DMS53 treated with DMSO at 0.1 percent for 48 hours (cell line): ENCODE measurements around the gene CD226.
"Not testable (repeated sequence)": the region's sequence is repeated elsewhere in the genome, so short reads cannot be mapped to it uniquely, and the experiment has no call there.

Source experiments
- DNase-seq: peaks from one replicate; lab custom pipeline; 2025; ENCODE audit not compliant: unreplicated experiment; lab: John Stamatoyannopoulos, UW

CD226 gene

DNA sequence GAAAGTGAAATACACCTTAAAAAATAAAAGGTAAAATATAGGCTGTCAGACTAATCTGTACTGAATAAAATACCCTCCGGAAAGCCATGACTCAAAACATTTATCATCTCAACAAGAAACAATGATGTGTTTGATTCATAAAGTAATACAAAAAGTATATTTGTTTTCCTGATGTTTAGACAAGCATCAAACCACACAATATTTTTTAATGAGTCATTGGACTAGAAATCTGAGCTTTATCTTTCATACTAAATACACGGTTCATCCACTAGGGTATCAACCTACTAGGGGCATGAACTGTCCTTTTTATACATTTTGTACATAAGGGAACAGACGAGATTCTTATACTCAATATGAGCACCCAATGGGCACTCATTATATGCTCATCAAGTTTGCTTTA, 31.3 kb downstream of the CD226 start:
- peak; percentile 6 for DNase-seq

DNA sequence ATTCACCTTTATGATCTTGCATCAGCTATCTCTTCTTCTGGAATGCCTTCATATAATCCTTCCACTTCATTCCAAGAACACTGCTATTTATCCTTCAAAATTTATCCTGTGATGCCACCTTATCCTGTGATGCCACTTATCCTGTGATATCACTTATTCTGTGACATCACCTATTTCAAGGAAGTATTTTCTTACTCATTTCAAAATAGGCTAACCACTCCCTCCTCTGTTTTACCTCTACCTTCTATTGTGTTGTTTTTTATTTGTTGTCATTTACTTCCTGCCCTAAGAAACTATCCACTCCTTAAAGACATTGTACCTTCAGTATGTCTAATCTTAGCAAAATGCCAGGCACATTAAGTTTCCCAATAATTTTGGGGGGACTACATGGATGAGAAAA, 38.8 kb downstream of the CD226 start:
- no peak for DNase-seq

DNA sequence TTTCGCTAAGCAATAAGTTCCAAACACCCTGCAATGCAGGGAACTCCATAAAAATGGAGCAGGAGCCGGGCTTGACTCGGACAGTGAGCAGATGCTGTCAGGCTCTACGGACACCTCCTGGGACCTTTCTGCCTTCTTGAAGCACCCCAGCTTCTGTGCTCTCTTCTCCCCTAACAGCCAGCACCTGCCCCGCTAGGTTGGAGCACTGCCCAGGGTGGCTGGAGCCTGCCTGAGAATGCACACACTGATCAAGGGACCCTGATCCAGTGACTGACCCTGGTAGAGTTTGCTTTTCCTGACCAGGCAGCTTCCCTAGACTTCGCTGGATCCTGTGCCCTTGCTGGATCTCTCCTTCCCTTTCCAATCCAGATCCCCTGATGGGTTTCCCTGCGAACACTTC, 40.9 kb downstream of the CD226 start:
- DNase-seq = no peak

DNA sequence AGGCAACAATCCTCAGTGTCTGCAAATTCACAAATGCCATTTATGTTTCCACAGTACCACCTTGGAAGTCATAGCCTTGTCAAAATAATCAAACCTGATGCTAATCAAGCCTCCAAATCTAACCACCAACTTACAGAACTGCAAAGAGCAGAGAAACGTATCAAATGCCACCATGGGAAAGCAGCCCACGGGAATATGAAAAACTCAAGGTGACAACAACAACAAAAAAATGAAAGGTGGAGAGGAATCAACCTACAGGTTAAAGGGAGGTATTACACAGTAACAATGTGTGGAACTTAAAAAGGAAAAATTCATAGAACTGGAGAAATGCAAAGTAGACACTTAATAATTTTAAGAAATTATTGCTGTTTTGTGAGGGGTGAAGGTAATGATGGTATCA, 46.7 kb downstream of the CD226 start:
- no peak for DNase-seq

DNA sequence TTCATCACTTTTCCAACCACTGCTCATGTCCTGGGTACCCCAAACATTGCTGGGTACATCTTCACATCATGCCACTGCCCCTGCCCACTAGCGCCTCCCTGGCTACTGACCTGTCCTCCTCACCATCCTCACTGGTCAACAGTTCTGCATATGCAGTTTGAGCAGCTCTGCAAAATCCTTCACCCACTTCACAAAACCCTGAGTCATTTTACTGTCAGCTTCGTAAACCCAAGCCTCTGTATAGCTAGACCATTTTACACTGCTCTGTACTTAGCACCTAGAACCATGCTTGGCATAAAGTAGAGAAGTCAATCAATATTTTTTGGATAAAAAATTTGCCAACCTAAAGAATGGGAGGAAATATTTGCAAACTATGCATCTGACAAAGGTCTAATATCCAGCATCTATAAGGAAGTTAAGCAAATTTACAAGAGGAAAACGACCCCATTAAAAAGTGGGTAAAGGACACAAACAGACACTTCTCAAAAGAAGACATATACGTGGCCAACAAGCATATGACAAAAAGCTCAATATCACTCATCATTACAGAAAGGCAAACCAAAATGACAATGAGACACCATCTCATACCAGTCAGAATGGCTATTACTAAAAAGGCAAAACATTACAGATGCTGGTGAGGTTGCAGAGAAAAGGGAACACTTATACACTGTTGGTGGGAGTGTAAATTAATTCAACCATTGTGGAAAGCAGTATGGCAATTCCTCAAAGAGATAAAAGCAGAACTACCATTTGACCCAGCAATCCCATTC, 48.3 kb downstream of the CD226 start:
- DNase-seq = not testable (repeated sequence)

DNA sequence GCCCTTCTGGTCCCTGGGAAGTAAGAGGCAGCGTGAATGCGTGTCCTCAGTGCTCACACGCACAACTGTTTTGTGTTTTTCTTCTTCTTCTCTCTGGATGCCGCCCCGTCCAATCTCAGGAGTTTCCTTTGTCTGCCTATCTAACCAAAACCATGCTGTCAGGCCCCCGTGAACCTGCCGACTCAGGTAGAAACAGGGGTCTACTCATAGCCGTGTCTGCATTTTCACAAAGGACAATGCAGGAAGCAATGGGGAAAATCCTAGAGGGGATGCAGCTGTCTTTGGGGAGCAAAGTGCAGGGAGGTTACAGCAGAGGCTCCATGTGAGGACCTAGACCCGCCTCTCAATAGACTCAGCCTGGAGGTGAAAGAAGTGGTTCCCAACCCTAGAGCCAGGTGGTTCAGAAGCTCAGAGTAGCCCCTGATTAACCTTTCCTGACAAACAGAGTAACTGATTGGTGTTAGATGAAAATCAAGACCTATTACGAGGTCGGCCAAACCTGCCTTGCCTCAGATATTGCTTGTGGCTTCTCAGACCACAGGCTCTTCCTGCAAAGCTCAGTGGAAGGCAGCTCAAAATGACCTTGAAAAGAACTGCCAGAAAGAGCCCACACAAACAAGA, 49.3 kb downstream of the CD226 start:
- no peak for DNase-seq

DNA sequence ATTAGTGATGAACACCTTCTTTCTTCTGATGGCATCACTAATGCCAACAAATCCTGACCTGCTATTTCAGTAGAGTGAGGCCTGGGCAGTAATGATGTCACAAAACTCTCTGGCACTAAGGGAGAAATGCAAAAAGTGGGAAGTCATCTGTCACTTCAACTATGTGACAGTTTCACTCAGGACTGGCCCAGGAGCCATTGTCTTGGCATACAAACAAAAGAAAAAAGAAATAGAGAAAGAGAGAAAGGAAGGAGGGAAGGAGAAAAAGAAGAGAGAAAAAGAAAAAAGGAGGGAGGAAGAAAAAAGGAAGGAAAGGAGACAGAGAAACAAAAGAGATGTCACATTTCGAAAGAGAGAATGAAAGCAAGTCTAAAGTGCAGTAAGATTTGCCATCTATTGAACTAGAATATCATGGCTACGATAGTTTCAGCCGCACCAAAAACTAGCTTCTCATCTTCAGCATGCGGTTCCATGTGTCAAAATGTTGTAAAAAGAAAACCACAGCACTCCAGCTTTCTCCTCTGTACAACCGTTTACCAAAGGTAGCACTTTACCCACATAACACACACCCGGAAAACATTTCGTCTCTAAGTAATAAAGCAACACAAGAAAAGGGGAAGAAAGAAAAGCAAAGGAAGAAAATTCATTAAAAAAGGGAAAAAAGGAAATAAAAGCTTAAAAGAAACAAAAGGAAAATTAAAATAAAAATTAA, 50.1 kb downstream of the CD226 start:
- DNase-seq = no peak

DNA sequence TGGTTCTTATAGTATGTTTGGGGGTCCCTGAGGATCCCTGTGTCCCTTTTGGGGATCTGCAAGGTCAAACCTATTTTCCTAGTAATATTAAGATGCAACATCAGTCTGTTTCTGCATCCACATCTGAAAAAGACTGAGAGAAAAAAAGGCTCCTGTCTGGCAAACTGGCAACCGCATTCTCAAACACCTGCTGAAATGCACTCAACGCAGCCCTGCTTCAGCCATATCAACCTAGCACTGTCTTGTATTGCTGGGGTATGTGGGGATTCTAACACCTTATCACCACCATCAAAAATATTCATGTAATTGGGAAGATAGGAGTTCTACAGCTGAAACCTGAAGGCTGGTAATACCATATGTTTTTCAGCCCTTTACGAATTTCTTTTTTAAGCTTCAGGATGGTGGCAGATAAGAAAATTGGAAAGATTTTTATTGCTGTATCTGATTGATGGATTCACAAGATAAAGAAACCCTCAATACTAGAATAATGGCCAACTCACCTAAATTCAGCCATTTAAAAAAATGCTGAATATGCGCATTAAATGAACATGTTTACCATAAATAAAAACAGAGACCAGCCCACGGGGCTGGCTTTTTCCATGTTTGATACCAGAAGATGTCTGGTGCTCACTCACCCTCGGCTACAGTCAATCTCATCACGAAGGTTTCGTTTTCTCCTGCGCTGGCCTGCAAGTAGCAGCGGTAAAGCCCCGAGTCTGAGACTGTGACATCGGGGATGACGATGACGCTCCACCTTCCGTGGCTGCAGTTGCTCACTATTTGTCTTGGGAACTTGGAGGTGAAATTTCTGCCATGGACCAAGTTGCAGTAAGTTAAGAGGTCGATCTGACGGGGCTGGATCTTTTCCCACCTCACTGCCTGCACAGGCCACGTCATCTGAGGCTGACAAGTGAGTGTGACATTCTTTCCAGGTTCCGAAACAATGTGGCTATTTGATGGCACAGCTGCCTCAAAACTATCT, 52.3 kb downstream of the CD226 start:
- DNase-seq = no peak

DNA sequence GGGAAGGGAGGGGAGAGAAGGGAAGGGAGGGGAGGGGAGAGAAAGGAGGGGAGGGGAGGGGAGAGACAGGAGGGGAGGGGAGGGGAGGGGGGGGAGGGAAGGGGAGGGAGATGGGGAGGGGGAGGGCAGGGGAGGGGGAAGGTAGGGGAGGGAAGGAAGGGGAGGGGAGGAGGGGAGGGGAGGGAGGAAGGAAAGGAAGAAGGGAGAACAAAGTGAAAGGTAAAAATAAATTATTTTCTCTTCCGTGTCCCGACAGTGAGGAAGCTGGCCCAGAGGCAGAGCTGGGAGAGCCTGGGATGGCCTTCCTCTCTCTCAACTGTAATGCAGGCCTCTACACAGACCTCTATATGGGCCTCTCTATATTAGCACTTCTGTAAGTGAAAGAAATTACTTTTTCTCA, 53.2 kb downstream of the CD226 start:
- DNase-seq = no peak

DNA sequence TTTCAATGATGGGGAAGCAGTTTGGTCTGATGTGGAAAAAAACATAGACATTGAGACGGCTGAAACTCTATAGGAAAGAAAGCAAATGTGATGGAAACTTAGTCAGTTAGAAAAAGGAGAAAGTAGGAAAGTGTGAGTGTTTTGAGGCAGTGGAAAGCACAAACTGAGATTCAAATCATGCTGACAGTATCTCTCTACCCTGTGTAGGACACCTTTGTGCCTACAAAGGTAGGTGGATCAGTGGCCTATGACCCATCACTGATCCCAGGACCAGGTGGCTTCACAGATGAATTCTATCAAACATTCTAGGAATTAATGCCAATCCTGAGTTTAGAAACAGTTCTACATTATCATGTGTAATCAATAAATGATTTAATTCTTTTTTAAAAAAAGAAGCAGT, 57.1 kb downstream of the CD226 start:
- no peak for DNase-seq

DNA sequence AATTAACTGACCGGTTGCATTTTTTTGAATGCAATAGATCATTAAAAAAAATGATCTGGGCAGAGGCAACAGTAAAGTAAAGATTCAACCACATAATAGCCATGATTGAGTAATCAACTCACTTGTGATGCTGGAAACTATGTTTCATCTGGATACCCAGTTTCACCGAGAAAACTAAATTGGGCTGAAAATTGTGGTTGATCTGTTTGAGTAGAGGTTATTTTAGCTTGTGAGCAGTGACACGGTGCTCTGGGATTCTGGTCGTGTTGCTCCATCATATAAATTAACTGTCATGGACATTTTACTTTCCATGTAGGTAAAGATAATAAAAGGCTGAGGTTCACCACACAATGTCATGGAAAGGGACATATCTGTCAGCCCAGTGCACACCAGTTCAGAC, 58.7 kb downstream of the CD226 start:
- DNase-seq = no peak

DNA sequence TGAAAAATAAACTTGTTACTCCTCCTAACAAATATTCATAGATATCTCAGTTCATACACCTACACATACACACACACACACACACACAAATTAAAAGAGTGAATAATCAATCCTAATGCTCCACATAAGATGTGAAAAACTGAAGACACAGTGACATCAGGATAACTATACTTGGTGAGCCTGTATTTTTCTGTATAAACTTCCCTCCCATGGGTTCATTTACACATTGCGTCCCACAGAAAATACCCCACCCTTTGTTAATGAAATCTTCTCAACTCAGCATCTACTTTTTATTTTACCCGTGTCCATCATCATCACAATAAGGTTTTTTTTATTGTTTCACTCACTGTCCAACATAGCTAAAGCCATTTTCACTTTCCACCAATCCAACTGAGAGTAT, 60.4 kb downstream of the CD226 start:
- DNase-seq = no peak

DNA sequence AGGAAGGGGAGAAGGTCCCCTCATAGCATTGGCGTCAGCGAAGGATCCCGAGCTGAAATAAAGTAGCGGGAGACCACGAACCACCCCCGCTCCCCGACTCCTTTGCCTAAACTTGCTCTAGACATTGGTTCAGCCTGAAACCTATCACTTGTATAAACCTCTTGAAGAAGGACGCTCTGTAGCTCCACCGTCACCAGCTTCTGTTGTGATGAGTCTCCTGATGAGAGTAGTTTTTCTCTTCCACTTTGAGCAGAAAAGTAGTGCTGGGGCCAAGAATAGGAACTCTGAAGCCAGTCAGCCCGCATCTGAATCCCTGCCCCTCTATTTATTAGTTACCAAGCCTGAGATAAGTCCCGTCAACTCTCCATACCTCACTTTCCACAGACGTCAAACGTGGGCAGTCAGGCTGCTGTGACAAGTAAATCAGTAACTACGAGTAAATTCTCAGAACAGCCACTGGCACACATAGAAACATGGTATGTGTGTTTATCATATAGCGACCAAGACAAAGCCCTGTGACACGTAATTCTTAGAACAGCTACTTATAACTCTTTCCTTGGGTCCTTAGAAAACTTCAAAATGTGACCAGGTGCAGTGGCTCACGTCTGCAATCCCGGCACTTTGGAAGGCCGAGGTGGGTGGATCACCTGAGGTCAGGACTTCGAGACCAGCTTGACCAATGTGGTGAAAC, 61.7 kb downstream of the CD226 start:
- DNase-seq = peak; percentile 70

DNA sequence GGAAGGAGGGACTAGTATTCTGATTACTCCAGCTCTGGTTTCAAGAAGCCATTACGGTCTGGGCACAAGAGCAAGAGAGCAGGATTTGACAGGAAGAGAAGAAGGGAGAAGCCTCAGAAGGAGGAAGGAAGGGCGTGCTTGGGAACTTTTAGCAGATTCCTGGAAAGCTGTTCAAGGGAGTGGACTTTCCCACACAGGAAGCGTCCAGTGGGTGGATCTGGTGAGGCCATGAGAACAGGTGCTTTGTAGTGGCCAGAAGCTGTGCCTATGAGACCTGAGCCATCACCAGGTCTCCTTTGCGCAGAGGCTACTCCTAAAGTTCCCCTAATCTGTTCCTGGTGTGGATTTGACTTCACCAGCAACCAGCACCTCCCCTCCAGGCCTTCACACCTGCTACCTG, 62.3 kb downstream of the CD226 start:
- no peak for DNase-seq

DNA sequence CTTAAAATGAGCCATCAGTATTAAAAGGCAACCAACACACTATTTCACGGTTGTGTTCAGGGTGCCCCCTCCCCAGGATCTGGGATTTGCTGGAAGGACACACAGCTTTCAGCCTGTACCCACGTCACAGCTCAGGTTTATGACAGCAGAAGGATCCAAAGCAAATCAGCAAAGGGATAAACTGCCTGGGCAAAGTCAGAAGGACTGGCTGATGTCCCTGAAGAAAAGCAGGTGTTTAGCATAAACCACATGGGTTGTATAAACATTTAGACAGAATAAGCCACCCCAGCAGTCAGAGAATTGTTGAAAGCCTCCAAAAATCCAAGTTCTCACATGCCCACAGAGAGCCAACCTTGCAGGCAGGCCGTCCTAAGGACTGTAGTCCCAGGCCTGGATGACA, 63.9 kb downstream of the CD226 start:
- no peak for DNase-seq

DNA sequence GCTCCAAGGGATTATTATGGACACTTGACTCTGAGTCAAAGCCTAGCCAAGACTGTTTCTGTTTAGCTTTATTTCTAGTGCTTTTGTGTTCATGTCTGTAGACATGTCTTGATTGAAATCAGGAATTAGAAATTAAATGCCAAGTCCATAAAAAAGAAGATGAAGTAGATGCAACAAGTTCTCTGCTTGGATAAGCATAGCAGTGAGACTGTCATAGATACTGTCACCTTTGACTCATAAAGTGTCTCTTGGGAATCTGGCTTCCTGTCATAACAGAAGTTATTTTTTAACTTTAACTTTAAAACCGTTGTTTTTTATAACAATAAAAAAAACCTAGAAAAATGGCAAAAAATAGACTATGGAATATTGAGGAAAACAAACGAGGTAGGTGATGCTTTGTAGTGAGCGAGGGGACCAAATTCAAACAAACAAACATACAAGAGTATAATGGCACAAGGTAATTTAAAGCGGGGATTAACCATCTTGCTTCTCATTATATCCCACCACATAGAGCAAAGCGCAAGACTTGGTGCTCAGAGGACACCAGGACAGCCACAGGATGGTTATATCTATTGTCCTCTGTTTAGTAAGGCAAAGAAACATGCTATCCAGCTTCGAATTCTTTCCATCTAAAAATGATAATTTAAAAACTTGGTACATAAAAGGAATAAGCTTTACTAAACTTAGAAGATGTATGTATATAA, 64.6 kb downstream of the CD226 start:
- DNase-seq = no peak

DNA sequence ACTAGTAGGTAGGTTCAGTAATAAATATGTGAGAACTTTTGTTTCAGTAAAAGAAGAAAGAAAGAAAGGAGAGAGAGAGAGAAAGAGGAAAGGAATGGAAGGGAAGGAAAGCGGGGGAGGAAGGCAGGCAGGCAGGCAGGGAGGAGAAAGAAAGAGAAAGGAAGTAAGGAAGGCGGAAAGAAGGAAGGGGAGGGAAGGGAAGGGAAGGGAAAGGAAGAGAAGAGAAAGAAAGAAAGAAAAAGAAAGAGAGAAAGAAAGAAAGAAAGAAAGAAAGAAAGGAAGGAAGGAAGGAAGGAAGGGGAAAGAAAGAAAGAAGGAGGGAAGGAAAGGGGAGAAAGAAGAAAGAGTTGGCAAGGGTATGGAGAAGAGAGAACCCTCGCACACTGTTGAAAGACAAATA, 67.6 kb downstream of the CD226 start:
- no peak for DNase-seq

DNA sequence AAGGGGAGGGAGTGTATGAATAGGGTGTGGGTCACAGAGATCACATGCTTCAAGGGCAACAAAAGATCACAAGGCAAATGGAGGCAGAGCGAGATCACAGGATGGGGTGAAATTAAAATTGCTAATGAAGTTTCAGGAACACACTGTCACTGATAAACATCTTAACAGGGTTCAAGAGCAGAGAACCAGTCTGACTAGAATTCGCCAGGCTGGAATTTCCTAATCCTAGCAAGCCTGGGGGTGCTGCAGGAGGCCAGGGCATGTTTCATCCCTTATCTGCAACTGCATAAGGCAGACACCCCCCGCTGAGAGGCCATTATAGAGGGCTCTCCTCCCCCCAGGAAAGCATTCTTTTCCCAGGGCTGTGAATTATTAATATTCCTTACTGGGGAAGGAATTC, 68.6 kb downstream of the CD226 start:
- not testable (repeated sequence) for DNase-seq

DNA sequence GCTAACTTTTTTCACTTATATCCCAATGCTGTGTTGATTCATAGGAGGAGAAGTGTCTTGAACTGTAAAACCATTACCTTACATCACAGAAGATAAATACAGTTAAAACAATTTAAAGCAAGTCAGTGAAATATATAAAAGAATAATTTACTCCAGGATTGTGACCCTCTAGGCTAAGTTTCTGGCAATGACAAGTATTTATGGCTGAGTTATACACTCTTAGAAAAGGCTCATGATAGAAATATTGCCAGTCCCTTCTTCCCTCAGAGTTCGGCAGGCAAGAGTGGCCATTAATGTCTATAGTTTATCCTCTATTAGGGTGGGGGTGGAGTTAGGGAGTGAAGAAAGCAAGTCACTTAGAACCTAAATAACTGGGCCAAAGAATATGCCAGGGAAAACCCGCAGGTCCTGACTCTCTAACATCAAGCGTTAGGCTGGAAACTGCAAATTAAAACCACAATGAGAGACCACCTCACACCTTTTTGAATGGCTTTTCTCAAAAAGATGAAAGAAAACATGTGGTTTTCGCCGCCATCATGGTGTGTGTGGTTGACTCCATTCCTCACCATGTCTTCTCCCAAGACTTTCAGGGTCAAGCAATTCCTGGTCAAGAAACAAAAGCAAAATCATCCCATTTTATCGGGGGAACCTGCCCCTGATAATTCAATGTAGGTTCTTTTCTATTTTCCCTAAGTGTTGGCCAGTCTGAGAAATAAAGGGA, 69.3 kb downstream of the CD226 start:
- DNase-seq = no peak
